ENCODE results near the gene WDR18. TPM values are rescaled to one million over a fixed set of nuclear protein-coding genes. Genes with fewer than 3 reads are reported as not detected.

The WDR18 gene
- total RNA-seq, 1 experiment from 2014 or later, result 43.3 TPM

DNA sequence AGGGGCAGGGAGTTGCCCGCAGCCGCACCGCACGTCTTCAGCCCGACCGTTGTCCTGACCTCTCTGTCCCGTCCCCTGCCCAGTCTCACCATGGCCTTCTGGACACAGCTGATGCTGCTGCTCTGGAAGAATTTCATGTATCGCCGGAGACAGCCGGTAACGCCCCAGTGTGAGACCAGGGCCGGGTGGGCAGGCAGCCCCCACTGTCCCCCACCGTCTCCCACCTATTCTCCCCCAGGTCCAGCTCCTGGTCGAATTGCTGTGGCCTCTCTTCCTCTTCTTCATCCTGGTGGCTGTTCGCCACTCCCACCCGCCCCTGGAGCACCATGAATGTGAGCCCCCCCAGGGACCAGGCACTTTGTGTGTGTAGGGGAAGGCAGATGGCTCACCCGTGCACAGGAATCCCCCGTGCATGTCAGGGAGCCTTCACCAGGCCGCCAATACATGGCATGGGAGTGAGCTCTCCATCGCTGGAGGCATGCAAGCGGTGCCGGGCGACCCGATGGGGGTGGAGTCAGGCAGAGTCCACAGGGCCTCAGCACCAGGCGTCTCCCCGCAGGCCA, 57.2 kb downstream of the WDR18 start:
- CTCF ChIA-PET, result interaction anchor here (0.6 kb wide), 1 partner anchor 54 kb away, joined by 6 read pairs; no protein-coding TSS in a partner anchor
- intact Hi-C loops (cut with micrococcal nuclease; ENCODE audit: unreplicated experiment), result no loop called here
- TF ChIP-seq, protein P1, sequence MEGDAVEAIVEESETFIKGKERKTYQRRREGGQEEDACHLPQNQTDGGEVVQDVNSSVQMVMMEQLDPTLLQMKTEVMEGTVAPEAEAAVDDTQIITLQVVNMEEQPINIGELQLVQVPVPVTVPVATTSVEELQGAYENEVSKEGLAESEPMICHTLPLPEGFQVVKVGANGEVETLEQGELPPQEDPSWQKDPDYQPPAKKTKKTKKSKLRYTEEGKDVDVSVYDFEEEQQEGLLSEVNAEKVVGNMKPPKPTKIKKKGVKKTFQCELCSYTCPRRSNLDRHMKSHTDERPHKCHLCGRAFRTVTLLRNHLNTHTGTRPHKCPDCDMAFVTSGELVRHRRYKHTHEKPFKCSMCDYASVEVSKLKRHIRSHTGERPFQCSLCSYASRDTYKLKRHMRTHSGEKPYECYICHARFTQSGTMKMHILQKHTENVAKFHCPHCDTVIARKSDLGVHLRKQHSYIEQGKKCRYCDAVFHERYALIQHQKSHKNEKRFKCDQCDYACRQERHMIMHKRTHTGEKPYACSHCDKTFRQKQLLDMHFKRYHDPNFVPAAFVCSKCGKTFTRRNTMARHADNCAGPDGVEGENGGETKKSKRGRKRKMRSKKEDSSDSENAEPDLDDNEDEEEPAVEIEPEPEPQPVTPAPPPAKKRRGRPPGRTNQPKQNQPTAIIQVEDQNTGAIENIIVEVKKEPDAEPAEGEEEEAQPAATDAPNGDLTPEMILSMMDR (IDR thresholded peaks at IDR 0.05; ENCODE audit: unreplicated experiment), result no peak
- no TSS peak for BruUV-seq (replicated peaks)
- no peak for DNase-seq
- no peaks in the 10 kb centered on the region for H3K9me3 Mint-ChIP-seq (ENCODE audit: low read depth, unreplicated experiment)
- peaks cover 51% of the 10 kb centered on the region for H3K36me3 Mint-ChIP-seq (ENCODE audit: insufficient read depth, unreplicated experiment)
- peaks cover 9% of the 10 kb centered on the region for H3K4me1 Mint-ChIP-seq (ENCODE audit: low read depth, unreplicated experiment)
- H3K4me3 Mint-ChIP-seq (ENCODE audit: low read depth, unreplicated experiment), result peak overlapping the region; percentile 86
- no peaks in the 10 kb centered on the region for H3K27me3 Mint-ChIP-seq (ENCODE audit: unreplicated experiment)
- peak overlapping the region; percentile 81 for H3K27ac Mint-ChIP-seq (ENCODE audit: unreplicated experiment)

GRCh38 chr19:1041835-1042685, 57.9 kb downstream of the WDR18 start:
- TF ChIP-seq, protein P1 (IDR thresholded peaks at IDR 0.05; ENCODE audit: unreplicated experiment), result no peak
- Mint-ChIP-seq H3K4me3 (ENCODE audit: low read depth, unreplicated experiment) (peak overlapping the region; percentile 86), H3K9me3 (ENCODE audit: low read depth, unreplicated experiment) (no peaks in the 10 kb centered on the region), H3K4me1 (ENCODE audit: low read depth, unreplicated experiment) (peaks cover 9% of the 10 kb centered on the region), H3K36me3 (ENCODE audit: insufficient read depth, unreplicated experiment) (peaks cover 44% of the 10 kb centered on the region), H3K27ac (ENCODE audit: unreplicated experiment) (no peak overlapping the region), H3K27me3 (ENCODE audit: unreplicated experiment) (no peaks in the 10 kb centered on the region)
- intact Hi-C loops (cut with micrococcal nuclease; ENCODE audit: unreplicated experiment), result no loop called here
- no TSS peak for BruUV-seq (replicated peaks)
- DNase-seq, result no peak
- CTCF ChIA-PET, result interaction anchor here (0.6 kb wide), 2 partner anchors 55 to 74 kb away, joined by 3 to 6 read pairs; no protein-coding TSS in a partner anchor

GRCh38 chr19:1042689-1043511, 58.8 kb downstream of the WDR18 start:
- Mint-ChIP-seq H3K27ac (ENCODE audit: unreplicated experiment) (no peak overlapping the region), H3K9me3 (ENCODE audit: low read depth, unreplicated experiment) (no peaks in the 10 kb centered on the region), H3K36me3 (ENCODE audit: insufficient read depth, unreplicated experiment) (peaks cover 35% of the 10 kb centered on the region), H3K27me3 (ENCODE audit: unreplicated experiment) (no peaks in the 10 kb centered on the region), H3K4me1 (ENCODE audit: low read depth, unreplicated experiment) (peaks cover 3% of the 10 kb centered on the region), H3K4me3 (ENCODE audit: low read depth, unreplicated experiment) (no peak overlapping the region)
- CTCF ChIA-PET, result no interaction called here
- TF ChIP-seq, protein P1 (IDR thresholded peaks at IDR 0.05; ENCODE audit: unreplicated experiment), result no peak
- intact Hi-C loops (cut with micrococcal nuclease; ENCODE audit: unreplicated experiment), result no loop called here
- no peak for DNase-seq
- BruUV-seq (replicated peaks), result no TSS peak

Other genes starting within 250 kb of the WDR18 start
- gene MISP, start 233.2 kb upstream of the WDR18 start, total RNA-seq (2022), result 73.9 and 90.5 TPM in 2 replicates
- 380 and 409 TPM in 2 replicates for gene PTBP1, start 186.9 kb upstream of the WDR18 start, total RNA-seq (2022)
- gene PLPPR3, start 162.4 kb upstream of the WDR18 start, total RNA-seq (2022), result 0.27 TPM in 1 of 2 replicates, not detected in the other
- not detected in 2 replicates for gene AZU1, start 156.5 kb upstream of the WDR18 start, total RNA-seq (2022)
- gene PRTN3, start 143.3 kb upstream of the WDR18 start, total RNA-seq (2022), result not detected in 2 replicates
- not detected in 2 replicates for gene ELANE, start 132.0 kb upstream of the WDR18 start, total RNA-seq (2022)
- 2.3 and 3.9 TPM in 2 replicates for gene CFD, start 124.7 kb upstream of the WDR18 start, total RNA-seq (2022)
- 21.4 and 22.4 TPM in 2 replicates for gene MED16, start 91.2 kb upstream of the WDR18 start, total RNA-seq (2022)
- not detected in 2 replicates for gene RNU6-9, start 90.9 kb upstream of the WDR18 start, total RNA-seq (2022)
- 54.0 and 55.5 TPM in 2 replicates for gene R3HDM4, start 71.1 kb upstream of the WDR18 start, total RNA-seq (2022)
- not detected in 2 replicates for gene KISS1R, start 67.0 kb upstream of the WDR18 start, total RNA-seq (2022)
- 0.85 and 1.6 TPM in 2 replicates for gene ARID3A, start 58.3 kb upstream of the WDR18 start, total RNA-seq (2022)
- not detected in 2 replicates for gene GRIN3B, start 16.1 kb downstream of the WDR18 start, total RNA-seq (2022)
- 129 and 142 TPM in 2 replicates for gene TMEM259, start 36.8 kb downstream of the WDR18 start, total RNA-seq (2022)
- gene RNU6-2, start 37.2 kb downstream of the WDR18 start, total RNA-seq (2022), result not detected in 2 replicates
- 135 and 151 TPM in 2 replicates for gene CNN2, start 42.3 kb downstream of the WDR18 start, total RNA-seq (2022)
- 22.7 and 24.3 TPM in 2 replicates for gene ABCA7, start 55.8 kb downstream of the WDR18 start, total RNA-seq (2022)
- 10.4 and 12.0 TPM in 2 replicates for gene ARHGAP45, start 82.8 kb downstream of the WDR18 start, total RNA-seq (2022)
- 141 and 144 TPM in 2 replicates for gene POLR2E, start 111.0 kb downstream of the WDR18 start, total RNA-seq (2022)
- 246 and 251 TPM in 2 replicates for gene GPX4, start 119.6 kb downstream of the WDR18 start, total RNA-seq (2022)
- gene SBNO2, start 189.9 kb downstream of the WDR18 start, total RNA-seq (2022), result 84.9 and 97.8 TPM in 2 replicates
- 55.8 and 58.3 TPM in 2 replicates for gene STK11, start 221.4 kb downstream of the WDR18 start, total RNA-seq (2022)

All from Calu3 (cell line).